Astrocyte (in vitro differentiated cells and primary cell): ENCODE data around the gene ST6GALNAC1.

Experiments used
- CTCF ChIP-seq: IDR thresholded peaks from 2 replicates; pipeline ENCODE4 v1.5.1; 2011; ENCODE audit warnings: low read depth, mild to moderate bottlenecking, inconsistent platforms, low read length, moderate library complexity; ENCODE audit not compliant: insufficient read depth
- EZH2 ChIP-seq: IDR thresholded peaks from 2 replicates; pipeline ENCODE4 v1.6.1; 2012; ENCODE audit warnings: mild to moderate bottlenecking, low read length, inconsistent platforms; ENCODE audit not compliant: insufficient read depth

- TF ChIP-seq CTCF = no peak
- TF ChIP-seq EZH2 = no peak
Observed at GRCh38 chr17:76667786-76668453, 24.4 kb upstream of the ST6GALNAC1 start.
